Nephron progenitor cell (in vitro differentiated cells): ENCODE data around the gene FOXD3.
A peak's percentile ranks its signal among the peaks of the same experiment; 100 is the strongest.

Source experiments
- DNase-seq: peaks from one replicate; pipeline ENCODE4 v3.0.0; 2021
- H3K27ac Mint-ChIP-seq: 2 replicates; pipeline ENCODE4 v1.8.0; 2021; ENCODE audit warnings: mild to moderate bottlenecking, moderate library complexity, mixed read lengths
- H3K27me3 Mint-ChIP-seq: 2 replicates; pipeline ENCODE4 v1.8.0; 2021; ENCODE audit warnings: mild to moderate bottlenecking, low read depth, mixed read lengths; ENCODE audit not compliant: poor library complexity
- H3K36me3 Mint-ChIP-seq: 2 replicates; pipeline ENCODE4 v1.8.0; 2021; ENCODE audit warnings: low read depth, mixed read lengths
- H3K4me1 Mint-ChIP-seq: 2 replicates; pipeline ENCODE4 v1.8.0; 2021; ENCODE audit warnings: mixed read lengths
- H3K4me3 Mint-ChIP-seq: 2 replicates; pipeline ENCODE4 v1.8.0; 2021; ENCODE audit warnings: mild to moderate bottlenecking, moderate library complexity, mixed read lengths
- H3K9me3 Mint-ChIP-seq: 2 replicates; pipeline ENCODE4 v1.8.0; 2021; ENCODE audit warnings: mild to moderate bottlenecking, moderate library complexity, mixed read lengths
- CTCF ChIP-seq: fragments of 200-600 bp; sonication (generic); IDR thresholded peaks from 2 replicates; pipeline ENCODE4 v1.5.0; 2021; ENCODE audit warnings: antibody characterized with exemption

FOXD3 gene

GRCh38 chr1:63368131-63368530 is 45.8 kb downstream of the FOXD3 start:
- no peaks in the 10 kb centered on the region for H3K9me3 Mint-ChIP-seq
- H3K4me3 Mint-ChIP-seq: peak overlapping the region; percentile 98
- TF ChIP-seq CTCF: no peak
- H3K27me3 Mint-ChIP-seq: peaks cover 4% of the 10 kb centered on the region
- no peak for DNase-seq
- H3K4me1 Mint-ChIP-seq: peaks cover 20% of the 10 kb centered on the region
- peak overlapping the region; percentile 74 for H3K27ac Mint-ChIP-seq
- H3K36me3 Mint-ChIP-seq: peaks cover 15% of the 10 kb centered on the region
